SH-SY5Y (cell line): ENCODE data around the gene WNT3A.

Experiments
- GATA2 ChIP-seq: IDR thresholded peaks from 2 replicates; pipeline ENCODE4 v1.6.1; 2011; ENCODE audit warnings: mild to moderate bottlenecking, low read depth, low read length
- GATA3 ChIP-seq: IDR thresholded peaks from 2 replicates; pipeline ENCODE4 v1.6.1; 2011; ENCODE audit warnings: low read depth, mild to moderate bottlenecking, low read length, moderate library complexity

DNA sequence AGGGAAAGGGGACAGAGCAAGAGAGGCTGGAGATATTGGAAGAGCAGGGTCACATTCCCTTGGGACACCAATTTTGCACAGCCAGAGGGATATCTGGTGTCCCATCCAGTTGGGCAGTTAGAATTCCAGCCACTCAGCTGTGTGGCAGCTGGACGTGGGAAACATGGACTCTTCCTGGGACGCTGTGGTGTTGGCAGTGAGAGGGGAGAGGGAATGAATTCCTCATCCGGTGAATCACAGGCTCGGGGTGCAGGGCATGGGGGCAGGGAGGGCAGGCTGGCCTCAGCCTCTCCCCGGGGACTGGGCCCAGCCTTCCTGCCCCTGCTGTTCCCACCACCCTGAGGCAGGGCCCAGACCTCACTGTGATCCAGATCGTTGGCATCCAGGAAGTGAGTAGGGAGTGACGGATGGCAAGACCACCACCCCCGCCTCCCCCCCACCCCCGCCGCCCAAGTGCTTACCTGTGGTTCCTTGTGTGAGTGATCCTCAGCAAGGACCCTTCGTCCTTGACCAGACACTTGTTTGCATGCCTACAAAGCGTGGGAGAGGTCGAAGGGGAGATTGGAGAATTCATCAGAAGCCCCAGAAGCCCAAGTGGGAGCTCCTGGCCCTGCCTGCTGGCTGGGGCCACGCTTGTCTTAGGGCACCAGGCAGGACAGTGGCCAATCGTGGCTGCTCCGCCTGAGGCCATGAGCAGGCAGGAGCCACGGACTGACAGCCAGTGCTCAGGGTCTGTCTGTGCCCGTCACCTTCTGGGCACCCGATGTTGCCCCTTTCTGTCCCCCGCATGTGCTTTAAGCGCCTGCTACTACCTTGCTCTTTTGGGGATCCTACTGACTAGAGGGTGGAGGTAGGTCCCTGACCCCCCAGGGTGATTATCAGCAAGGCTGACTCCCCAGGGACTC lies 8.7 kb downstream of the WNT3A start:
- TF ChIP-seq GATA2 (no peak), GATA3 (no peak)
